GOT3 (cell line): ENCODE measurements around the gene CCDC39.

Experiments used
- DNase-seq: peaks from one replicate; lab custom pipeline; 2025; ENCODE audit warnings: mixed read lengths; lab: John Stamatoyannopoulos, UW

CCDC39 gene

GRCh38 chr3:180679178-180680096 is at the start of gene CCDC39:
CCDC39 (minus strand) TSS chr3:180679489; CDS start chr3:180679380, 109 bp downstream.
- no peak for DNase-seq

GRCh38 chr3:180720012-180720411 is 40.7 kb upstream of the CCDC39 start:
- DNase-seq, result no peak

GRCh38 chr3:180707896-180708295 is 28.6 kb upstream of the CCDC39 start:
- DNase-seq, result no peak

GRCh38 chr3:180705619-180706018 is 26.3 kb upstream of the CCDC39 start:
- no peak for DNase-seq

GRCh38 chr3:180704532-180704931 is 25.2 kb upstream of the CCDC39 start:
- no peak for DNase-seq

- no peak for DNase-seq
Observed at GRCh38 chr3:180700941-180701340, 21.7 kb upstream of the CCDC39 start.

- no peak for DNase-seq
Observed at GRCh38 chr3:180698760-180699270, 19.5 kb upstream of the CCDC39 start.

GRCh38 chr3:180694321-180694720 is 15.0 kb upstream of the CCDC39 start:
- DNase-seq, result no peak

GRCh38 chr3:180693656-180694055 is 14.4 kb upstream of the CCDC39 start:
- DNase-seq, result no peak

- no peak for DNase-seq
Observed at GRCh38 chr3:180690061-180690460, 10.8 kb upstream of the CCDC39 start.

GRCh38 chr3:180684807-180685206 is 5.5 kb upstream of the CCDC39 start:
- DNase-seq, result no peak

- no peak for DNase-seq
Observed at GRCh38 chr3:180683816-180684215, 4.5 kb upstream of the CCDC39 start.

GRCh38 chr3:180680097-180680430 is 775 bp upstream of the CCDC39 start:
- DNase-seq, result no peak

GRCh38 chr3:180678231-180678630 is 1.1 kb downstream of the CCDC39 start:
- no peak for DNase-seq

- no peak for DNase-seq
Observed at GRCh38 chr3:180661444-180661843, 17.8 kb downstream of the CCDC39 start.

GRCh38 chr3:180657094-180657493 is 22.2 kb downstream of the CCDC39 start:
- no peak for DNase-seq

GRCh38 chr3:180656406-180656805 is 22.9 kb downstream of the CCDC39 start:
- DNase-seq, result no peak

GRCh38 chr3:180646187-180646790 is 33.0 kb downstream of the CCDC39 start:
- no peak for DNase-seq

GRCh38 chr3:180640987-180641386 is 38.3 kb downstream of the CCDC39 start:
- no peak for DNase-seq

- DNase-seq, result no peak
Observed at GRCh38 chr3:180633722-180634121, 45.6 kb downstream of the CCDC39 start.

- DNase-seq, result no peak
Observed at GRCh38 chr3:180631317-180631716, 48.0 kb downstream of the CCDC39 start.

- no peak for DNase-seq
Observed at GRCh38 chr3:180630371-180630770, 48.9 kb downstream of the CCDC39 start.

GRCh38 chr3:180626844-180627243 is 52.4 kb downstream of the CCDC39 start:
- no peak for DNase-seq
